Measurements from ENCODE around the gene SERPINA3.
A peak's percentile ranks its signal among the peaks of the same experiment; 100 is the strongest.
"Not testable (repeated sequence)": the region's sequence is repeated elsewhere in the genome, so short reads cannot be mapped to it uniquely, and the experiment has no call there.

SERPINA3 gene

DNA sequence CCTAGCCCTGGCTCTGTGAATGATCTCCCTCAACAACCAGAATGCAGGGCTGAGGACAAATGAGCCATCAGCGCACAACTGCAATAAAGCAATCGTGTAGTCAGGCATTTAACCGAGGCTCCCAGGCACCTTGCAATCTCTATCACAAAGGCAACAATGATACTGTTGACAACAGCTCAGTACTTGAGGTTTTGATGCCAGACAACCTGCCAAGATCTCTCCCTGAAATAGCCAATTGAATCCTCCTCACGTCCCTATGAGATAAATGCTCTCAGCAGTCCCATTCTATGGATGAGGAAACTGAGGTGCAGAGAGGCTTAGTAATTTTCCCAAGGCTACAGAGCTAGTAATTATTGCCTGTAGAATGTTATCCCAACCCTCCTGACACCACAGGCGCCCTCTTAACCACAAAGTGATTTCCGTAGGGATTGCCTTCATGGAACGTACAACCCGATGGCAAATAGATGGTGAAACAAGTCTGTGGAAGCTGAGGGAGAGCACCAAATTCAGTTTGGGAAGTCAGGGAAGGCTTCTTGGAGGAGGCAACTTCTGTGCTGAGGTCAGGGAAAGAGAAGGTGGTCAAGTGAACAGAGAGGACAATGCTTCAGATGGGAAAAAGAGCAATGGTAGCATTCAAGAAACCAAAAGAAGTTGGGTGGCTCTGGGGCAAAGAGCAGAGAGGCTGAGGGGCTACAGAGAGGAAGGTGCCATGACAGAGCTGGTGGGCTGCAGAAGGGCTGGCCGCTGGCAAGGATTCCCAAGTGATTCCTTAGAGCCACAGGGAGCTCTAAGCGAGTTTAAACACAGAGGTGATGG lies 12.6 kb downstream of the SERPINA3 start:
- TF ChIP-seq GATA1 (IDR thresholded peaks at IDR 0.05; ENCODE audit: low read depth, low read length) (no peak), POLR2A (IDR thresholded peaks at IDR 0.05; ENCODE audit: low read length) (no peak)
- no peak for DNase-seq

DNA sequence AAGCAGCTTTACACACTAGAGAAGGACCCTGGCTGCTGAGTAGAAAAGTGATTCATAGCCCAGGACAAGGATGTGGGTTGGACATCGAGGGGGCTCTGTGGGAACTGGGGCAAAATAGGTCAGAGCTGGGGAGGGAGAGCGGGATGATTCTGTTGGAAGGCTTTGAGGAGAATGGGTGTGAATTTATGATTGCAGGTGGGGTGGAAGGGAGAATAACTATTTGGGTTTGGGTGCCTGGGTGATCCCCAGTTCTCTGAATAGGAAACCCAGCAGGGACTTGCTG lies 13.1 kb downstream of the SERPINA3 start:
- TF ChIP-seq POLR2A (IDR thresholded peaks at IDR 0.05; ENCODE audit: low read length) (no peak), GATA1 (IDR thresholded peaks at IDR 0.05; ENCODE audit: low read depth, low read length) (no peak)
- DNase-seq, result no peak

DNA sequence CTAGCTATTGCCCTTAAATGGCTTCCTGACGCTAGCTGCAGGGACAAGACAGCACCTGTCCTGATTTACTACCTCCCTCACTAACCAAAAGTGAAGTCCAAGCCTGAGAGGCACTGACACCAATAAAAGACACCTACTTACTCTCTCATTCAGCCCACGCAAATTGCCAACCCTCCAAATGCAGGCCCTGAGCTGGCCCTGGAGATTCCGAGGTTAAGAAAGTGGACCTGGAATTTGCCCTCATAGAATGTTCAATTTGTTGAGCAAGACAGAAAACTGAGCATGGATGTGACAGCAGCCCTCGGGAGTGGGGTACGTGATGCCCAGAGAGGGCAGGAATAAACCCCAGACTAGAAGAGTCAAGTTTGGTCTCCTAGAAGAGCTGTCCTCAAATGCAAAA lies 16.4 kb downstream of the SERPINA3 start:
- DNase-seq, result no peak
- TF ChIP-seq POLR2A (IDR thresholded peaks at IDR 0.05; ENCODE audit: low read length), result no peak
- TF ChIP-seq GATA1 (IDR thresholded peaks at IDR 0.05; ENCODE audit: low read depth, low read length), result no peak

GRCh38 chr14:94630396-94630795 lies 18.2 kb downstream of the SERPINA3 start:
- DNase-seq, result no peak
- TF ChIP-seq POLR2A (IDR thresholded peaks at IDR 0.05; ENCODE audit: low read length), result no peak
- no peak for TF ChIP-seq GATA1 (IDR thresholded peaks at IDR 0.05; ENCODE audit: low read depth, low read length)

GRCh38 chr14:94631050-94631449 lies 18.9 kb downstream of the SERPINA3 start:
- no peak for TF ChIP-seq POLR2A (IDR thresholded peaks at IDR 0.05; ENCODE audit: low read length)
- TF ChIP-seq GATA1 (IDR thresholded peaks at IDR 0.05; ENCODE audit: low read depth, low read length), result no peak
- DNase-seq, result no peak

GRCh38 chr14:94631536-94632304 lies 19.5 kb downstream of the SERPINA3 start:
- TF ChIP-seq GATA1 (IDR thresholded peaks at IDR 0.05; ENCODE audit: low read depth, low read length) (no peak), POLR2A (IDR thresholded peaks at IDR 0.05; ENCODE audit: low read length) (no peak)
- DNase-seq, result no peak

- no peak for DNase-seq
- TF ChIP-seq POLR2A (IDR thresholded peaks at IDR 0.05; ENCODE audit: low read length), result no peak
- no peak for TF ChIP-seq GATA1 (IDR thresholded peaks at IDR 0.05; ENCODE audit: low read depth, low read length)
Measured at GRCh38 chr14:94632305-94632590, 20.1 kb downstream of the SERPINA3 start.

GRCh38 chr14:94633121-94633520 lies 20.9 kb downstream of the SERPINA3 start:
- TF ChIP-seq POLR2A (IDR thresholded peaks at IDR 0.05; ENCODE audit: low read length), result no peak
- no peak for TF ChIP-seq GATA1 (IDR thresholded peaks at IDR 0.05; ENCODE audit: low read depth, low read length)

GRCh38 chr14:94635154-94635553 lies 23.0 kb downstream of the SERPINA3 start:
- TF ChIP-seq POLR2A (IDR thresholded peaks at IDR 0.05; ENCODE audit: low read length) (no peak), GATA1 (IDR thresholded peaks at IDR 0.05; ENCODE audit: low read depth, low read length) (no peak)
- no peak for DNase-seq

More at GRCh38 chr14:94633121-94633520, 20.9 kb downstream of the SERPINA3 start:
- DNase-seq, result no peak

DNA sequence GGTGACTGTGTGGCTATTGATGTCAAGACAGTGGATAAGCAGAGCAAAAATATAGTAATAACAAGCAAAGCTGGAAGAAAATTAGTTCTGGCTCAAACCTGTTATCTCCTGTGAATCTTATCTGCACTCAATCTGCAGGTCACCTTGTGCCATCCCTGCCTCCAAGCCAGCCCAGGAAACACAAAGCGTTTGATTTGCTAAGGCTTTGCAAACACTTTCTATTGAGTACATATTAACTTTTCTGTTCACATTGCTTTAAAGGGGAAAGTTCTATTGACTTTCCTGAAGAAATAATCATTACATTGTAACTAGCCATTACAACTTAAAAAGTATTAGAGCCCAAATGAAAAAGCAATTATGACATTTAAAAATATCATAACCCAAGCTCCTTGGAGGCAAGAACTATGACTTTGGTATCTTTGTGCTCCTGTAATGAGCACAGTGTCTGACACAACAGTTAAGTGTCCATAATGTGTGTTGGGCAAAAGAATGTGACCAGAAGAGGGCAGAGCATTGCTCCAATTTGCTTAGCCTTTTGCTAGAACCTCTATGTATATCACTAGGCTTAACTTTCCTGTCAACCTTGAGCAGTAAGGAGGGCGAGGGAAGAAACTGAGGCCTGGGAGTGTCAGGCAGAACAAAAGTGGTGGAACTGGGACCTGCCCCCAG lies 24.7 kb downstream of the SERPINA3 start:
- DNase-seq, result peak; percentile 1 to 4
- TF ChIP-seq POLR2A (IDR thresholded peaks at IDR 0.05; ENCODE audit: low read length), result no peak
- no peak for TF ChIP-seq GATA1 (IDR thresholded peaks at IDR 0.05; ENCODE audit: low read depth, low read length)

DNA sequence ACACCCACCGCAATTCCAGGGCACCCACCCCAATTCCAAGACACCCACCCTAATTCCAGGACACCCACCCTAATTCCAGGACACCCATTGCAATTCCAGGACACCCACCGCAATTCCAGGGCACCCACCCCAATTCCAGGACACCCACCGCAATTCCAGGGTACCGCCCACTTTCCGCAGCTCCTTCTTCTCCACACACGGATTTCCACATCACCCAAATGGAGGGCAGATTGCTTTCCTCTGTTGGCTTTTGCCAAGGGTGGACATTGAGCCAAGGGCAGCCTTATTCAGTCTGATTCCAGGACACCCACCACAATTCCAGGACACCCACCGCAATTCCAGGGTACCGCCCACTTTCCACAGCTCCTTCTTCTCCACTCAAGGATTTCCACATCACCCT lies 25.6 kb downstream of the SERPINA3 start:
- DNase-seq, result not testable (repeated sequence)

GRCh38 chr14:94638339-94638738 lies 26.1 kb downstream of the SERPINA3 start:
- DNase-seq, result no peak

DNA sequence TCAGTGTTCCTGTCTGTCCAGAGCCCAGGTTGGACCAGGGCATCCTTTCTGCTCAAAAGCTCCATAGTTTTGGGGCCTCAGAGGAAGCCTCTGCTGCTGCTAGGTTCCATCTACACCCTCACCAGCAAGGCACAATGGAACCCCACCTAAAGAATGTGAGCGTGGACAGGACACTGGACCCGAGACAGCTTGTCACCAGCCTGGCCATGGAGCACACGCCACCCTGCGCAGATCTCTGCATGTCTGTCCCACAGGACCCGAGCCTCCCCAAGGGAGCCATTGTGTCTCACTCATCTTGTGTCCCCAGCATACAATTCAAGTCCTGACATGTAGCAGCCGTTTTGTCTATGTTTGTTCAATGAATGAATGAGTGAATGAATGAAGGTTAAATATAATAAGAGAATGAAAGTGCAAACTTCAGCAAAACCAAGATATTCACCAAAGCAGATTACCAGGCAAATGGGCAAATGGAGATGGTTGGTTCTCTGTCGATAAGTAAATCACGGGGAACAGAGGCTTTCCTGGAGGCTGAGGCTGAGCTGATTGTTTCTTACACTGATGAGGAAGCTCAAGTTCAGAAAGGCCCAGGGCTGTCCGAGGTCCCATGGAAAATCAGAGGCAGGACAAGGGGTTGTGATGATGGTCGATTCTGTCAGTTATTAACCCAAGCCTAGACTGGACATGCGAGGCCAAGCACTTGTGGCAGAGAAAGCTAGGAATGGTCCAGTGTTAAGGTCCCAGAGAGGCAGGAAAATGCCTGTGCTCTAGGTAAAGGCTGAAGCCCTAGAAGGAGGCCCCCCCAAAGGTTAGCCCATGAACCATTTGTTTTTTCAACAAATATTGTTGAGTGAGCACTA lies 27.0 kb downstream of the SERPINA3 start:
- no peak for TF ChIP-seq POLR2A (IDR thresholded peaks at IDR 0.05; ENCODE audit: low read length)
- TF ChIP-seq GATA1 (IDR thresholded peaks at IDR 0.05; ENCODE audit: low read depth, low read length), result no peak
- DNase-seq, result no peak

More at GRCh38 chr14:94638339-94638738, 26.1 kb downstream of the SERPINA3 start:
- TF ChIP-seq POLR2A (IDR thresholded peaks at IDR 0.05; ENCODE audit: low read length) (no peak), GATA1 (IDR thresholded peaks at IDR 0.05; ENCODE audit: low read depth, low read length) (no peak)
